AML-193 (cell line): ENCODE data around the gene CTNND2.
A peak's percentile ranks its signal among the peaks of the same experiment; 100 is the strongest.

Source experiments
- DNase-seq, 2 experiments: peaks; one replicate each; lab custom pipeline; 2025; lab: John Stamatoyannopoulos, UW

Gene CTNND2

GRCh38 chr5:11248966-11249365 is 655.3 kb downstream of the CTNND2 start:
- no peak for DNase-seq

- DNase-seq: no peak
These were observed 657.0 kb downstream of the CTNND2 start for GRCh38 chr5:11247224-11247623.

- no peak for DNase-seq
These were observed 663.7 kb downstream of the CTNND2 start for GRCh38 chr5:11240293-11241190.

- DNase-seq: no peak
These were observed 664.8 kb downstream of the CTNND2 start for GRCh38 chr5:11239261-11240015.

GRCh38 chr5:11234501-11234911 is 669.7 kb downstream of the CTNND2 start:
- DNase-seq: no peak

- DNase-seq: no peak
These were observed 673.4 kb downstream of the CTNND2 start for GRCh38 chr5:11230890-11231289.

- no peak for DNase-seq
These were observed 677.2 kb downstream of the CTNND2 start for GRCh38 chr5:11227064-11227463.

GRCh38 chr5:11224436-11225187 is 679.6 kb downstream of the CTNND2 start:
- DNase-seq: no peak

- no peak for DNase-seq
These were observed 682.1 kb downstream of the CTNND2 start for GRCh38 chr5:11222169-11222568.

- no peak for DNase-seq
These were observed 689.2 kb downstream of the CTNND2 start for GRCh38 chr5:11214864-11215644.

- no peak for DNase-seq
These were observed 691.5 kb downstream of the CTNND2 start for GRCh38 chr5:11212706-11213105.

GRCh38 chr5:11197726-11198125 is 706.5 kb downstream of the CTNND2 start:
- no peak for DNase-seq

- DNase-seq: no peak
These were observed 712.6 kb downstream of the CTNND2 start for GRCh38 chr5:11191673-11192072.

- DNase-seq: peak; percentile 5 to 21
These were observed 721.7 kb downstream of the CTNND2 start for GRCh38 chr5:11182441-11183080.

GRCh38 chr5:11181940-11182339 is 722.3 kb downstream of the CTNND2 start:
- no peak for DNase-seq

GRCh38 chr5:11180890-11181289 is 723.4 kb downstream of the CTNND2 start:
- DNase-seq: no peak

- DNase-seq: no peak
These were observed 726.1 kb downstream of the CTNND2 start for GRCh38 chr5:11177999-11178711.

- DNase-seq: no peak
These were observed 729.7 kb downstream of the CTNND2 start for GRCh38 chr5:11174591-11174990.

GRCh38 chr5:11172484-11172883 is 731.8 kb downstream of the CTNND2 start:
- no peak for DNase-seq

GRCh38 chr5:11171236-11171635 is 733.0 kb downstream of the CTNND2 start:
- no peak for DNase-seq
